Liver (tissue), 9 donors: ENCODE measurements around the gene TNRC6B. TPM values are rescaled to one million over a fixed set of nuclear protein-coding genes. Genes with fewer than 3 reads are reported as not detected.

ENCODE experiments used
- DNase-seq: peaks from one replicate; pipeline ENCODE4 v3.0.0-alpha.2; 2017; ENCODE audit warnings: low spot score
- H3K27ac ChIP-seq, 2 donors: one replicate each; pipeline ENCODE4 v1.7.0; 2013; ENCODE audit warnings: inconsistent platforms in 2 of 2, low read length in 2 of 2, control low read depth in 1 of 2, low read depth in 1 of 2, mild to moderate bottlenecking in 1 of 2
- H3K27me3 ChIP-seq, 4 donors: one replicate each; pipeline versions ENCODE4 v1.6.1 to v1.7.0; 2013; ENCODE audit warnings: low read length in 3 of 4, inconsistent platforms in 1 of 4, mild to moderate bottlenecking in 1 of 4, moderate library complexity in 1 of 4; ENCODE audit not compliant: control insufficient read depth in 4 of 4, insufficient read depth in 4 of 4
- H3K36me3 ChIP-seq, 4 donors: one replicate each; pipeline versions ENCODE4 v1.6.1 to v1.7.0; 2013; ENCODE audit warnings: low read length in 3 of 4, mild to moderate bottlenecking in 3 of 4, low read depth in 1 of 4, moderate library complexity in 1 of 4; ENCODE audit not compliant: control insufficient read depth in 4 of 4, insufficient read depth in 3 of 4
- H3K4me1 ChIP-seq, 4 donors: one replicate each; pipeline versions ENCODE4 v1.6.1 to v1.7.0; 2013; ENCODE audit warnings: low read length in 3 of 4, mild to moderate bottlenecking in 3 of 4, moderate library complexity in 1 of 4; ENCODE audit not compliant: control insufficient read depth in 4 of 4, insufficient read depth in 4 of 4
- H3K4me3 ChIP-seq, 3 donors: one replicate each; pipeline versions ENCODE4 v1.6.1 to v1.7.0; 2013; ENCODE audit warnings: low read length in 3 of 3, control low read depth in 1 of 3, low read depth in 1 of 3, mild to moderate bottlenecking in 1 of 3
- H3K9ac ChIP-seq, 2 donors: one replicate each; pipeline ENCODE4 v1.7.0; 2013; ENCODE audit warnings: low read length in 2 of 2, mild to moderate bottlenecking in 2 of 2, moderate library complexity in 2 of 2, control low read depth in 1 of 2, low read depth in 1 of 2
- H3K9me3 ChIP-seq, 4 donors: one replicate each; pipeline versions ENCODE4 v1.6.1 to v1.7.0; 2013; ENCODE audit warnings: low read length in 3 of 4; ENCODE audit not compliant: control insufficient read depth in 4 of 4
- ATF3 ChIP-seq: IDR thresholded peaks from 2 replicates; pipeline ENCODE4 v1.6.1; 2016; ENCODE audit warnings: antibody characterized with exemption
- CTCF ChIP-seq: fragments of 150-350 bp; IDR thresholded peaks from 2 replicates; pipeline ENCODE4 v1.5.1; 2017; ENCODE audit warnings: improper control_type of control experiment, low read depth, low read length; ENCODE audit not compliant: missing input control
- EGR1 ChIP-seq, 2 donors: IDR thresholded peaks; 2 replicates each; pipeline ENCODE4 v1.6.1; 2016 to 2018; ENCODE audit warnings: antibody characterized with exemption in 2 of 2, low read depth in 2 of 2
- FOXA1 ChIP-seq: IDR thresholded peaks from 2 replicates; pipeline ENCODE4 v1.6.1; 2016; ENCODE audit warnings: antibody characterized with exemption
- FOXA2 ChIP-seq: IDR thresholded peaks from 2 replicates; pipeline ENCODE4 v1.6.1; 2016; ENCODE audit warnings: antibody characterized with exemption
- HNF4A ChIP-seq, 2 donors: conservative IDR thresholded peaks; 2 replicates each; pipeline ENCODE4 v1.6.1; 2016; ENCODE audit warnings: antibody characterized with exemption in 2 of 2, mild to moderate bottlenecking in 2 of 2
- HNF4G ChIP-seq: IDR thresholded peaks from 2 replicates; pipeline ENCODE4 v1.6.1; 2016; ENCODE audit warnings: antibody characterized with exemption
- JUND ChIP-seq, 2 donors: IDR thresholded peaks; 2 replicates each; pipeline ENCODE4 v1.6.1; 2016; ENCODE audit warnings: antibody characterized with exemption in 2 of 2
- MAX ChIP-seq: IDR thresholded peaks from 2 replicates; pipeline ENCODE4 v1.6.1; 2016; ENCODE audit warnings: antibody characterized with exemption
- RAD21 ChIP-seq, 2 donors: IDR thresholded peaks; 2 replicates each; pipeline ENCODE4 v1.6.1; 2016; ENCODE audit warnings: antibody characterized with exemption in 2 of 2, mild to moderate bottlenecking in 2 of 2
- REST ChIP-seq: IDR thresholded peaks from 2 replicates; pipeline ENCODE4 v1.6.1; 2016; ENCODE audit warnings: antibody characterized with exemption, mild to moderate bottlenecking
- RXRA ChIP-seq, 2 donors: IDR thresholded peaks; 2 replicates each; pipeline ENCODE4 v1.6.1; 2017 to 2018; ENCODE audit warnings: antibody characterized with exemption in 2 of 2, mild to moderate bottlenecking in 1 of 2
- SP1 ChIP-seq: IDR thresholded peaks from 2 replicates; pipeline ENCODE4 v1.6.1; 2018; ENCODE audit warnings: antibody characterized with exemption, mild to moderate bottlenecking
- TAF1 ChIP-seq: conservative IDR thresholded peaks from 2 replicates; pipeline ENCODE4 v1.6.1; 2016; ENCODE audit warnings: antibody characterized with exemption, mild to moderate bottlenecking
- YY1 ChIP-seq: IDR thresholded peaks from 2 replicates; pipeline ENCODE4 v1.6.1; 2016; ENCODE audit warnings: antibody characterized with exemption, mild to moderate bottlenecking
- ZBTB33 ChIP-seq: IDR thresholded peaks from 2 replicates; pipeline ENCODE4 v1.6.1; 2016; ENCODE audit warnings: antibody characterized with exemption
- WGBS: extraction: QIAGEN DNeasy Blood & Tissue Kit; methylation state at CpG from one replicate; pipeline ENCODE4 v1.1.7; 2013; 5-methylcytosine and 5-hydroxymethylcytosine counted together
- polyA plus RNA-seq, 2 donors: library from polyadenylated mRNA; stranded (reverse) in 1 of 2; unstranded in 1 of 2; fragments of 200-250 nt in 1 of 2; fragments of >200 nt in 1 of 2; fragmentation: Nextera tagmentation in 1 of 2; extraction: Ambion mirVana in 1 of 2; gene quantifications; one replicate each; pipeline versions ENCODE4 v1.2.1 to v1.2.3, GENCODE V29; 2013 to 2015
- total RNA-seq, 2 donors: library from RNA; depleted of rRNA; stranded (reverse); fragments of >200 nt; gene quantifications; one replicate each; pipeline ENCODE4 v1.2.3, GENCODE V29; 2014
- donor health status: healthy.
- donor health status: healthy.
- donor health status: healthy.
- donor health status: healthy.
- donor health status: healthy.

Gene TNRC6B
- total and polyA plus RNA-seq, 4 donors = 4.6 to 39.1 (median 26.4) TPM

- no peak overlapping the region for H3K9ac ChIP-seq
- 89% methylated on average over 4 of the region's 4 CpGs for WGBS
- H3K4me1 ChIP-seq = peaks cover 0 to 5% (median 0%) of the 10 kb centered on the region in 4 donors
- TF ChIP-seq EGR1 (IDR thresholded peaks at IDR 0.05; ENCODE audit: low read depth in 2 of 2) (no peak), HNF4G (no peak), HNF4A (conservative IDR thresholded peaks at IDR 0.05) (no peak), ZBTB33 (no peak), RAD21 (IDR thresholded peaks at IDR 0.05) (no peak), REST (no peak), FOXA1 (no peak), RXRA (IDR thresholded peaks at IDR 0.05) (no peak), SP1 (no peak), YY1 (no peak), FOXA2 (no peak), CTCF (no peak)
- no peak overlapping the region for H3K4me3 ChIP-seq
- H3K36me3 ChIP-seq = peaks cover 0 to 2% (median 0%) of the 10 kb centered on the region in 4 donors
- H3K27ac ChIP-seq = no peak overlapping the region
- no peaks in the 10 kb centered on the region for H3K27me3 ChIP-seq
- no peaks in the 10 kb centered on the region for H3K9me3 ChIP-seq
- no peak for DNase-seq
These were observed 61.6 kb downstream of the TNRC6B start for GRCh38 chr22:40239345-40239683.

- Histone ChIP-seq H3K27me3 (no peaks in the 10 kb centered on the region), H3K4me3 (no peak overlapping the region), H3K9me3 (no peaks in the 10 kb centered on the region), H3K36me3 (peaks cover 0 to 2% (median 0%) of the 10 kb centered on the region in 4 donors), H3K4me1 (peaks cover 0 to 5% (median 0%) of the 10 kb centered on the region in 4 donors), H3K27ac (no peak overlapping the region), H3K9ac (no peak overlapping the region)
- TF ChIP-seq FOXA1 = no peak
- TF ChIP-seq EGR1 (IDR thresholded peaks at IDR 0.05; ENCODE audit: low read depth in 2 of 2) = no peak
- no peak for TF ChIP-seq ZBTB33
- TF ChIP-seq JUND (IDR thresholded peaks at IDR 0.05) = no peak
- no peak for TF ChIP-seq MAX
- no peak for TF ChIP-seq REST
- TF ChIP-seq RAD21 (IDR thresholded peaks at IDR 0.05) = no peak
- no peak for TF ChIP-seq ATF3
- no peak for TF ChIP-seq HNF4G
- TF ChIP-seq TAF1 = no peak
- WGBS = 84% methylated on average over 3 of the region's 3 CpGs
- DNase-seq = no peak
These were observed 62.4 kb downstream of the TNRC6B start for GRCh38 chr22:40240160-40240559.
